Vagina (tissue), 2 donors: Measurements from ENCODE around the gene RCOR1. TPM values are rescaled to one million over a fixed set of nuclear protein-coding genes. Genes with fewer than 3 reads are reported as not detected.

Experiments
- DNase-seq, 2 donors: peaks; one replicate each; pipeline ENCODE4 v3.0.0-alpha.2; 2017; ENCODE audit errors: extremely low spot score in 2 of 2
- H3K27ac ChIP-seq: fragments of 200-600 bp; sonication (generic); one replicate; pipeline ENCODE4 v1.5.1; 2019
- H3K27me3 ChIP-seq: fragments of 200-600 bp; sonication (generic); one replicate; pipeline ENCODE4 v1.5.1; 2019
- H3K36me3 ChIP-seq, 2 donors: fragments of 200-600 bp; sonication (generic); one replicate each; pipeline ENCODE4 v1.5.1; 2017 to 2019
- H3K4me1 ChIP-seq: fragments of 200-600 bp; sonication (generic); one replicate; pipeline ENCODE4 v1.5.1; 2019
- H3K4me3 ChIP-seq, 2 donors: fragments of 200-600 bp; sonication (generic); 1 replicate in 1 of 2; 2 replicates in 1 of 2; pipeline ENCODE4 v1.5.1; 2016 to 2019
- H3K9me3 ChIP-seq: fragments of 200-600 bp; sonication (generic); one replicate; pipeline ENCODE4 v1.5.1; 2019
- CTCF ChIP-seq, 3 experiments: fragments of 450-650 bp in 2 of 3; fragments of 200-600 bp in 1 of 3; sonication (generic) in 1 of 3; IDR thresholded peaks; one replicate each; pipeline ENCODE4 v1.5.1; 2017 to 2019; ENCODE audit warnings: antibody characterized with exemption in 3 of 3, mild to moderate bottlenecking in 2 of 3, moderate library complexity in 2 of 3
- POLR2A ChIP-seq, 2 donors: fragments of 450-650 bp; IDR thresholded peaks; one replicate each; pipeline ENCODE4 v1.6.1; 2017; ENCODE audit warnings: antibody characterized with exemption in 2 of 2, mild to moderate bottlenecking in 2 of 2, moderate library complexity in 2 of 2
- POLR2AphosphoS5 ChIP-seq, 2 donors: sonication (generic); formaldehyde crosslinking; IDR thresholded peaks; one replicate each; pipeline ENCODE4 v1.9.0; 2017; ENCODE audit warnings: antibody characterized with exemption in 2 of 2, mild to moderate bottlenecking in 2 of 2, low read depth in 1 of 2; ENCODE audit not compliant: insufficient read depth in 1 of 2
- intact Hi-C: fragments of 100-400 bp; cut with DNase I; formaldehyde crosslinking; loops from one replicate; pipeline ENCODE4 v1.15.1; 2023
- total RNA-seq: library from RNA; depleted of rRNA; stranded (reverse); fragments of >200 nt; gene quantifications from one replicate; pipeline ENCODE4 v1.2.3, GENCODE V29; 2016

The RCOR1 gene
- total RNA-seq, 1 donor from 2014 or later = 24.3 TPM

GRCh38 chr14:102665621-102666020 lies 73.2 kb downstream of the RCOR1 start:
- no peaks in the 10 kb centered on the region for H3K36me3 ChIP-seq
- no peak overlapping the region for H3K27ac ChIP-seq
- no peak for TF ChIP-seq POLR2AphosphoS5 (IDR thresholded peaks at IDR 0.05; ENCODE audit: insufficient read depth in 1 of 2, low read depth in 1 of 2)
- no peak for TF ChIP-seq POLR2A (IDR thresholded peaks at IDR 0.05)
- TF ChIP-seq CTCF (IDR thresholded peaks at IDR 0.05) = no peak
- intact Hi-C loops = no loop called here
- H3K4me3 ChIP-seq = no peak overlapping the region
- no peaks in the 10 kb centered on the region for H3K9me3 ChIP-seq
- no peaks in the 10 kb centered on the region for H3K27me3 ChIP-seq
- no peak for DNase-seq
- peaks cover 10% of the 10 kb centered on the region for H3K4me1 ChIP-seq

GRCh38 chr14:102666635-102667034 lies 74.2 kb downstream of the RCOR1 start:
- no peak for DNase-seq
- TF ChIP-seq CTCF (IDR thresholded peaks at IDR 0.05) (no peak), POLR2AphosphoS5 (IDR thresholded peaks at IDR 0.05; ENCODE audit: insufficient read depth in 1 of 2, low read depth in 1 of 2) (no peak), POLR2A (IDR thresholded peaks at IDR 0.05) (no peak)
- Histone ChIP-seq H3K4me1 (peaks cover 10% of the 10 kb centered on the region), H3K27ac (no peak overlapping the region), H3K27me3 (no peaks in the 10 kb centered on the region), H3K36me3 (no peaks in the 10 kb centered on the region), H3K9me3 (no peaks in the 10 kb centered on the region), H3K4me3 (no peak overlapping the region)
- intact Hi-C loops = no loop called here

GRCh38 chr14:102667703-102668102 lies 75.3 kb downstream of the RCOR1 start:
- TF ChIP-seq CTCF (IDR thresholded peaks at IDR 0.05) (no peak), POLR2A (IDR thresholded peaks at IDR 0.05) (no peak), POLR2AphosphoS5 (IDR thresholded peaks at IDR 0.05; ENCODE audit: insufficient read depth in 1 of 2, low read depth in 1 of 2) (no peak)
- H3K4me3 ChIP-seq = no peak overlapping the region
- no peak for DNase-seq
- intact Hi-C loops = no loop called here
- no peak overlapping the region for H3K27ac ChIP-seq
- H3K27me3 ChIP-seq = no peaks in the 10 kb centered on the region
- no peaks in the 10 kb centered on the region for H3K36me3 ChIP-seq
- no peaks in the 10 kb centered on the region for H3K9me3 ChIP-seq
- H3K4me1 ChIP-seq = peaks cover 5% of the 10 kb centered on the region

- no peaks in the 10 kb centered on the region for H3K36me3 ChIP-seq
- H3K4me3 ChIP-seq = no peak overlapping the region
- no peak overlapping the region for H3K27ac ChIP-seq
- no peaks in the 10 kb centered on the region for H3K27me3 ChIP-seq
- H3K4me1 ChIP-seq = no peaks in the 10 kb centered on the region
- TF ChIP-seq CTCF (IDR thresholded peaks at IDR 0.05) (no peak), POLR2A (IDR thresholded peaks at IDR 0.05) (no peak), POLR2AphosphoS5 (IDR thresholded peaks at IDR 0.05; ENCODE audit: insufficient read depth in 1 of 2, low read depth in 1 of 2) (no peak)
- no peak for DNase-seq
- no peaks in the 10 kb centered on the region for H3K9me3 ChIP-seq
- intact Hi-C loops = no loop called here
Observed at GRCh38 chr14:102668291-102668873, 75.9 kb downstream of the RCOR1 start.

- DNase-seq = no peak
- TF ChIP-seq POLR2A (IDR thresholded peaks at IDR 0.05) = no peak
- no peak for TF ChIP-seq CTCF (IDR thresholded peaks at IDR 0.05)
- no peak for TF ChIP-seq POLR2AphosphoS5 (IDR thresholded peaks at IDR 0.05; ENCODE audit: insufficient read depth in 1 of 2, low read depth in 1 of 2)
- Histone ChIP-seq H3K27ac (no peak overlapping the region), H3K27me3 (no peaks in the 10 kb centered on the region), H3K4me1 (no peaks in the 10 kb centered on the region), H3K9me3 (no peaks in the 10 kb centered on the region), H3K4me3 (no peak overlapping the region), H3K36me3 (no peaks in the 10 kb centered on the region)
- intact Hi-C loops = no loop called here
Observed at GRCh38 chr14:102671410-102671809, 79.0 kb downstream of the RCOR1 start.
